Stomach smooth muscle (tissue), 2 donors: ENCODE results near the gene TH.

Experiments used
- H3K27ac ChIP-seq: one replicate; pipeline ENCODE4 v1.7.0; 2013; ENCODE audit warnings: mild to moderate bottlenecking, low read length, inconsistent platforms
- H3K27me3 ChIP-seq, 2 donors: one replicate each; pipeline ENCODE4 v1.7.0; 2013; ENCODE audit warnings: low read length in 2 of 2; ENCODE audit not compliant: insufficient read depth in 2 of 2, control insufficient read depth in 1 of 2
- H3K36me3 ChIP-seq, 2 donors: one replicate each; pipeline ENCODE4 v1.7.0; 2013; ENCODE audit warnings: low read length in 2 of 2; ENCODE audit not compliant: control insufficient read depth in 2 of 2, insufficient read depth in 2 of 2
- H3K4me1 ChIP-seq: one replicate; pipeline ENCODE4 v1.7.0; 2013; ENCODE audit warnings: low read length; ENCODE audit not compliant: control insufficient read depth, insufficient read depth
- H3K4me3 ChIP-seq, 2 donors: one replicate each; pipeline ENCODE4 v1.7.0; 2013; ENCODE audit warnings: low read length in 2 of 2
- H3K9ac ChIP-seq, 2 donors: one replicate each; pipeline ENCODE4 v1.7.0; 2013; ENCODE audit warnings: low read length in 2 of 2, mild to moderate bottlenecking in 1 of 2
- H3K9me3 ChIP-seq, 2 donors: one replicate each; pipeline ENCODE4 v1.7.0; 2013; ENCODE audit warnings: low read length in 2 of 2; ENCODE audit not compliant: control insufficient read depth in 2 of 2
- donor health status: healthy.
- donor health status: Pancreatic carcinoma.

The TH gene

DNA sequence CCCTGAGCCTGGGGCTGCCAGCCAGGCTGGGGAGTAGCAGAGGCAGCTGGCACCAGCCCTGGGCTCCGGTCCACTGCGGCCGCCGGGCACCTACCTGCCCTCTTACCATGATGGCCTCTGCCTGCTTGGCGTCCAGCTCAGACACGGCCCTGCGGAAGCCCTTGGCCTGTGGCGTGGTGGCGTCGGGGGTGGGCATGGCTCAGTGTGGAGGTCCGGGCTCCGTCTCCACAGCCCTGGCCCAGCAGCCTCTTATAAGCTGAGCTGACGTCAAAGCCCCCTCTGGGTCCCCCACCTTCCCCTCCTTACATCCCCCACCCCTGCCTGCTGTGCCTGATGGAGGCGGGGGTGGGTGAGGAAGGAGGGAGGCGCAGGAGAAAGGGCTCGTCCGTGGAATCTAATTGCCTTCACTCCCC is at the start of gene TH:
TSS of gene TH (minus strand) at position 225 of the 413 bp plus-strand sequence. CDS start at position 196, 29 bp downstream.
- H3K9me3 ChIP-seq: no peaks in the 10 kb centered on the region

DNA sequence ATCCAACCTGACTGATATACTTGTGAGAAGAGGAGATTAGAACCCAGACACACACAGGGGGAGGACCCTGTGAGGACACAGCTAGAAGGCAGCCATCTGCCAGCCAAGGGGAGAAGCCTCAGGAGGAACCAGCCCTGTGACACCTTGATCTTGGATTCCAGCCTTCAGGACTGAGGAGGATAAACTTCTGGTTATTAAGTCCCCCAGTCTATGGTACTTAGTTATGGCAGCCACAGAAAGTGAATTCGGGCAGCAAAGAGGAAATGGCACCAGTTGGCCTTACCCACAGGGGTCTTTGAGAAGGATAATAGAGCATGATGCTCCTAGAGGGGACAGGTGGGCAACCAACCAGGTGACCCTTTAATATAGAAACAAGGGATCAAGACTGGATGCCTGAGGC is 49.4 kb upstream of the TH start:
- no peaks in the 10 kb centered on the region for H3K36me3 ChIP-seq
- no peak overlapping the region for H3K27ac ChIP-seq
- H3K4me1 ChIP-seq: no peaks in the 10 kb centered on the region
- peaks cover 8 to 9% of the 10 kb centered on the region in 2 donors for H3K27me3 ChIP-seq
- H3K4me3 ChIP-seq: no peak overlapping the region
- peaks cover 4 to 9% of the 10 kb centered on the region in 2 donors for H3K9me3 ChIP-seq
- H3K9ac ChIP-seq: no peak overlapping the region

More for the DNA sequence above, at the start of gene TH:
- no peak within 1 kb of the TSS for H3K9ac ChIP-seq
- H3K27ac ChIP-seq: no peak within 1 kb of the TSS
- no peaks in the 10 kb centered on the region for H3K36me3 ChIP-seq
- no peak within 1 kb of the TSS for H3K4me3 ChIP-seq
- H3K27me3 ChIP-seq: peaks cover 2 to 11% of the 10 kb centered on the region in 2 donors
- no peaks in the 10 kb centered on the region for H3K4me1 ChIP-seq

DNA sequence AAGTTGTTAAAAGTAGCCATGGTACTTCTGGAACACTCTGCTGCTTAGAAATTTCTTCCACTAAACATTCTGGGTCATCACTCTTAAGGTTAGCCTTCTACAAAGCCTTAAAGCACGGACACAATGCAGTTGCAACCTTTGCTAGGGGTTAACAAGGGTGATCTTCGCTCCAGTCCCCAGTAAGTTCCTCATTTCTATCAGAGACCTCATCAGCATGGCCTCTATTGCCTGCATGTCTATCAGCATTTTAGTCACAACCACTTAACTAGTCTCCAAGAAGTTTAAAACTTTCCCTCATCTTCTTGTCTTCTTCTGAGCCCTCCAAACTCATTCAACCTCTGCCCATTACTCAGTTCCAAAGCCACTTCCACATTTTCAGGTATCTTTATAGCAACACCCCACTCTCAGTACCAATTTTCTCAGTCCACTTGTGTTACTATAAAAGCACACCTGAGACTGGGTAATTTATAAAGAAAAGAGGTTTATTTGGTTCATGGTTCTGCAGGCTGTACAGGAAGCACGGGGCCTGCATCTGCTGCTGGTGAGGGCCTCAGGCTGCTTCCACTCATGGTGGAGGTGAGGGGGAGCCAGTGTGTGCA is 48.7 kb upstream of the TH start:
- Histone ChIP-seq H3K36me3 (no peaks in the 10 kb centered on the region), H3K4me3 (no peak overlapping the region), H3K27me3 (peaks cover 9% of the 10 kb centered on the region in 2 donors), H3K9me3 (peaks cover 4 to 9% of the 10 kb centered on the region in 2 donors), H3K4me1 (no peaks in the 10 kb centered on the region), H3K9ac (no peak overlapping the region), H3K27ac (no peak overlapping the region)

DNA sequence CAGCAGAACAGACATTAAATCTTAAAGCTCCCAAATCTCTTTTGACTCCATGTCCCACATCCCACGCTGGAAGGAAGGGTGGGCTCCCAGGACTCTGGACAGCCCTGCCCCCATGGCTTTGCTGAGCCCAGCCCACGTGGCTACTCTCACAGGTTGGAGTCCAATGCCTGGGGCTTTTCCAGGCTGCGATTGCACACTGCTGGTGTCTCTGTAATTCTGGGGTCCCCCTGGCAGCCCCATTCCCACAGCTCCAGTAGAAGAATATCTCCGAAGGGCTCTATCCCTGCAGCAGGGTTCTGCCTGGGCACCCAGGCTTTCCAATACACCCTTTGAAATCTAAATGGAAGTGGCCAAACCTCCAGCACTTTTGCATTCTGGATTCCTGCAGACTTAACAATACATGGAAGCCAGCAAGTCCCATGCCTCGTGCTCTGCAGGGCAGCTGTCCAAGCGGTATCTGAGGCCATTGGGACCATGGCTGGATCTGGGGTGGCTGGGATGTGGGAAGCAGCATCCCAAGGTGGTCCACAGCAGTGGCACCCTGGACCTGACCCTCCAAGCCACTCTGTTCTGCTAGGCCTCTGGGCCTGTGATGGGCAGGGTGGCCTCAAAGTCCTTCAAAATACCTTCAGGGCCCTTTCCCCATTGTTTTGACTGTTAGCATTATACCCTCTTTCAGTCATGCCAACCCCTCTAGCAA is 47.9 kb upstream of the TH start:
- peaks cover 4 to 9% of the 10 kb centered on the region in 2 donors for H3K9me3 ChIP-seq
- H3K27me3 ChIP-seq: peaks cover 9% of the 10 kb centered on the region in 2 donors
- H3K9ac ChIP-seq: no peak overlapping the region
- no peaks in the 10 kb centered on the region for H3K36me3 ChIP-seq
- H3K4me1 ChIP-seq: no peaks in the 10 kb centered on the region
- H3K27ac ChIP-seq: no peak overlapping the region
- H3K4me3 ChIP-seq: no peak overlapping the region

DNA sequence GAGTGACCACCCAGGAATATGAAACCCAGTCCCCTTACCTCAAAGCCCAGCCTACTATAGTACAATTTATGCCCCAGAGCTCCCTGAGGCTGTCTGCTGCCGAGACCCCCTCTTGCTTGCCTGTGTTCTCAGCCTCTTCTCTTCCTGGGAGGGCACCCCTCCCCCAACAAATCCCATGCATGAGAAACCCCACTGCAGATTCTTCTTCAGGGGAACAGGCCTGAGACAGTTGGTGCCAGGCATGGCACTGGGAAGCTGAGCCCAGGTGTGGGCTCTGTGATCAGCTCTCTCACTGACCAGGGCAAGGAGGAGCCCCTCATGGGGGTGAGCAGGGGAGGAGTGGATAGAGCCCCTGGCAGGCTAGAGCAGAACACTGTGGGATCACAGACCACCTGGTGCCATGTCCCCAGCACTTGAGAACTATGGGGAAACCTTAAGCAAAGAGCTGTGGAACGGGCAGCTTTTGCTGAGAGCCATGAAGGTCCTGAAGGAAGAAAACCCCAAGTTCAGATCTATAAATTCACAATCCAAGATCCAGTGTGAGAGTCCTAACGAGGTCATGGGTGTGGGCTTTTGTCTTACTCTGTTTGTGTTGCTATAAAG is 46.5 kb upstream of the TH start:
- H3K9ac ChIP-seq: no peak overlapping the region
- no peak overlapping the region for H3K4me3 ChIP-seq
- no peak overlapping the region for H3K27ac ChIP-seq
- no peaks in the 10 kb centered on the region for H3K4me1 ChIP-seq
- H3K27me3 ChIP-seq: peaks cover 9% of the 10 kb centered on the region in 2 donors
- H3K9me3 ChIP-seq: peaks cover 0 to 4% of the 10 kb centered on the region in 2 donors
- no peaks in the 10 kb centered on the region for H3K36me3 ChIP-seq

DNA sequence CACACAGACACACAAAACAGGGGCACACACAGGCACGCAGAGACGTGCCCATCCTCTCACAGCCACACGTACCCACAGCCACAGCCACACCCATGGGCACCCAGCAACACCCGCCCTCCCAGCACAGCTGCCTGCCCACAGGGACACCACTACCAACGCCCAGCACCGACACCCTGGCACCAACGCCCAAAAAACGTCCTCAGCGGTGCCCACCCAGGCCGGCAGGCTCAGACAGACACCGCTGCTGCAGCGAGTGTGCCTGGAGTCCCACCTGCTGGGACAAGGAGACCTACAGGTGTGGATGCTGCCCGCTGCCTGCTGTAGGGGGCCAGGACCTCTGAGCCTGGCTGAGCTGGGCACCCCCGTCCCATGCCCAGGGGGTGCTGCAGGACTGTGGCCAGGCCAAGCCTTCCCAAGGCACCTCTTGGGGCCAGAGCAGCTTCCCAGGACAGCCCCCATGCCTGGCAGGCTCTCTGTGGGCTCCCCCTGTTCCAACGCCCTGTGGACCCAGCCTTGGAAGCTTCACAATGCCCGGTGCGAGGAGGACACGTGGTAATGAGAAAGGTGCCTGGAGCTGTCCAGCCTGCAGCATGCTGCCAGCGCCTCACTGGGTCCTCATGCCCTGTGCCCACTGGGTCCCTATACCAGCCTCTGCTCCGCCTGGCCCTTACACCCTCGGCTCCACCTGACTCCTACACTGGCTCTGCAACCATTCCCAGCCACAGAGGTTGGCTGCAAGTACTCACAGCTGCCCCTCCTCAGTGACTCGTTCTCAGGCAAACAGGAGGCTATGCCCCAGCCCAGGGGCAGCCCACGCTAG is 45.8 kb upstream of the TH start:
- no peaks in the 10 kb centered on the region for H3K4me1 ChIP-seq
- peaks cover 9% of the 10 kb centered on the region in 2 donors for H3K27me3 ChIP-seq
- H3K9me3 ChIP-seq: peaks cover 0 to 4% of the 10 kb centered on the region in 2 donors
- H3K9ac ChIP-seq: no peak overlapping the region
- no peaks in the 10 kb centered on the region for H3K36me3 ChIP-seq
- no peak overlapping the region for H3K27ac ChIP-seq
- no peak overlapping the region for H3K4me3 ChIP-seq

DNA sequence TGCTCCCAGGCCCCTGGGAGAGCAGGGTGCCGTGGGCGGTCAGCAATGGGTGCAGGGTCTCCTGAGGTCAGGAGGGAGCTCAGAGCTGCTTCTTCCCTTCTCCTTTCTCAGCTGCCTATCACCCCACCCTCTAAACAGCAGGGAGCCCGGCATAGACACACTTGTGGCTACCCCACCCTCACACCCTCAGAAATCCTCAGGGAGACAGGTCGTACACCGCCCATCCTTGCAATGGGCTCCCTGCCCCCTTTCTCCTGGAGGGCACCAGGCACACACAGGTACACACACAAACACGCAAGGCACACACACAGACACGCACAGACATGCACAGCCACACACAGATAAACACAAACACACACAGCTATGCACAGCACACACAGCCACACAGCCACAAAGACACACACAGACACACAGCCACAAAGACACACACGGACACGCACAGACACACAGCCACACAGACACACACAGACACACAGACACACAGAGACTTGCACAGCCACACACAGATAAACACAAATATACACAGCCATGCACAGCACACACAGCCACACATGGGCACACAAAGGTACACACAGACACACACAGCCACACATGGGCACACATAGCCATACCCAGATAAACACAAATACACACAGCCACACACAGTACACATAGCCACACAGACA is 44.9 kb upstream of the TH start:
- no peaks in the 10 kb centered on the region for H3K36me3 ChIP-seq
- peaks cover 9% of the 10 kb centered on the region in 2 donors for H3K27me3 ChIP-seq
- H3K4me3 ChIP-seq: no peak overlapping the region
- H3K9ac ChIP-seq: no peak overlapping the region
- H3K27ac ChIP-seq: no peak overlapping the region
- H3K9me3 ChIP-seq: peaks cover 0 to 4% of the 10 kb centered on the region in 2 donors
- H3K4me1 ChIP-seq: no peaks in the 10 kb centered on the region

DNA sequence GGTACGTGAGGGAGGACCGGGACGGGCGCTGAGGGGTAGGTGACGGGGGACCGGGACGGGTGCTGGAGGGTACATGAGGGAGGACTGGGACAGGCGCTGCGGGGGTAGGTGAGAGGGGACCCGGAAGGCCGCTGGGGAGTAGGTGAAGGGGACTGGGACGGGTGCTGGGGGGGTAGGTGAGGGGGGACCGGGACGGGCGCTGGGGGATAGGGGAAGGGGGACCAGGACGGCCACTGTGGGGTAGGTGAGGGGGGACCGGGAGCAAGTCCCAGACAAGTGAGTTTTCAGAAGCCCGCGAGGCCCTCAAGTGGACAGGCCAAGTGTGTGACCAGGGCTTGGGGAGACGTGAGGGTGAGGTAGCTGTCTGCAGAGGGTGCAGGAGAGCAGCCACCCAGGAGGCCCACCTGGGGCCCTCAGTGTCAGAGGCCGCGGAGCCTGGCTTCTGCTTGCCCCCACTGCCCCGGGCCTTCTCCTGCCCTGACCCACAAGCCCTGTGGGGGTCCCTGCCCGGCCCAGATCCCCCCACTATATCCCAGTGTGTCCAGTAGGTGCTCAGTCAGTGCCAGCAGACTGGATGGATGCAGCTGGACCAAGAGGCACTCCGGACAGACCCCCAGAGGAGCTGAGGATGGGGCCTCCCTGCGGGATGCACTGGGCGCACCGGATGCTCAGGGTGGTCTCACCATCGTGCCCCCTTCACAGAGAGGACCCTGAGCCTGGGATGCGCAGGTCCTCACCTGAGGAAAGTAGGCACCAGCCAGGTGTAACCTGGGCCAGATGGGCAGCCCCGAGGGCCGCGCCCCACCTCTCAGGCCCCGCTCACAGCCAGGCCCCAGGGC is 44.2 kb upstream of the TH start:
- peaks cover 5 to 9% of the 10 kb centered on the region in 2 donors for H3K27me3 ChIP-seq
- no peak overlapping the region for H3K27ac ChIP-seq
- H3K4me3 ChIP-seq: no peak overlapping the region
- no peak overlapping the region for H3K9ac ChIP-seq
- peaks cover 0 to 4% of the 10 kb centered on the region in 2 donors for H3K9me3 ChIP-seq
- H3K36me3 ChIP-seq: no peaks in the 10 kb centered on the region
- H3K4me1 ChIP-seq: no peaks in the 10 kb centered on the region

DNA sequence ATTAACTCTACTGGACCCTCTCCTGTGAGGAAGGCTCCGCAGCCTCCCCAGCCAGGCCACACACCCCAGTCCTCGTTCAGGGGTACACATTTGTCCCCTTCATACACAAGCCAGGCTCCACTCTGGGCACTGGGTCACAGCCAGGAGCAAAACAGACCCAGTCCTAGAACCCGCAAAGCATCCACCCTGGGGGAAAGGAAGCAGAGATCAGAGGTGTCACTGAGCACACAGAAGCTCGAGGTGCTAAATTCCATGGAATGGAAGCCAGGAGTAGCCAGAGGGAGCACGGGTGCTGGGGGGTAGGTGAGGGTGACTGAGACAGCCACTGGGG is 43.6 kb upstream of the TH start:
- Histone ChIP-seq H3K27me3 (peaks cover 5 to 9% of the 10 kb centered on the region in 2 donors), H3K36me3 (no peaks in the 10 kb centered on the region), H3K4me3 (no peak overlapping the region), H3K27ac (no peak overlapping the region), H3K9me3 (peaks cover 0 to 3% of the 10 kb centered on the region in 2 donors), H3K9ac (no peak overlapping the region), H3K4me1 (no peaks in the 10 kb centered on the region)
